Astrocyte of the hippocampus (primary cell): ENCODE results near the gene ATG16L2.
"Not testable (repeated sequence)": the region's sequence is repeated elsewhere in the genome, so short reads cannot be mapped to it uniquely, and the experiment has no call there.

Experiments used
- DNase-seq: peaks from one replicate; pipeline ENCODE4 v3.0.0; 2011; ENCODE audit warnings: low read depth, low spot score

ATG16L2 gene

GRCh38 chr11:72824811-72825505, 10.7 kb downstream of the ATG16L2 start:
- no peak for DNase-seq

DNA sequence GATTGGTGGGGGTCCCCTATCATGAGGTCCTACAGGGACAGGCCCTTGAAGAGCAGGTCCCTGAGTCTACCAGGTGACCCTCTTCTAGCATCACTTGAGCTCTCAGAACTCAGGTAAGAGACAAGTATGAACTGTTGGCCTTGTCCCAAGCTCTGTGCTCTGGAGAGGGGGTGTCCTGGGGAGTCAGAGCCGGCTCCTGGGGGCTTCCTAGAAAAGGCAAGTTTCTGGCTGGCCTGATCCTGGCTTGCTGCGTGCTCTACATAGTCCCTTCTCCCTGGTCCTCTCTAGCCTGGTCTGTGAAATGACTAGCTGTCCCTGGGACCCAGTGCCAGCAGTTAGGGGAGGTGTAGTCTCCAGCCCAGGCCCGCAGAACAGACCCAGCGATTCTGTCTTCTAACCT, 11.4 kb downstream of the ATG16L2 start:
- no peak for DNase-seq

- DNase-seq = no peak
Measured at GRCh38 chr11:72826191-72826941, 12.2 kb downstream of the ATG16L2 start.

DNA sequence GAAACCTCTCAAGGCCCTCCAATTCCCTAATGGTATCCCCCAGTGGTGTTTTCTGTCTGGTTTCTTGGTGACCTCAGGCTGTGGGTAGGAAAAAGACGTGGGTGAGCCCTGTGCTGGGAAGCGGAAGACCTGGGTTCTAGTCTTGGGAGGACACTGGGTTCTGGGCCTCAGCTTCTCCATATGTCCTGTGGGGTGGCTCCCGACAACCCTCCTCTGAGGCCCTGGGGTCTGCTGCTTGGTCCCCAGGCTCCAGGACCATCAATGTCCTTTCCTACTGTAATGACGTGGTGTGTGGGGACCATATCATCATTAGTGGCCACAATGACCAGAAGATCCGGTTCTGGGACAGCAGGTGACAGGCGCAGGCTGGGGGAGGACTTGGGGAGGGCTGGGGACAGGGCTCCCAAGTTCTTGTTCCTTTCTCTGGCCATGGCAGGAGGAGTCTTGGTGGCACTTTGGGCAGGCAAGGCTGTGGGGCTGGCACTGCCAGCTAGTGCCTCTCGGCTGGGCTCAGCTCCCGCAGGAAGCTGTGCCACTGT, 12.8 kb downstream of the ATG16L2 start:
- no peak for DNase-seq

- not testable (repeated sequence) for DNase-seq
Measured at GRCh38 chr11:72827656-72828055, 13.4 kb downstream of the ATG16L2 start.

DNA sequence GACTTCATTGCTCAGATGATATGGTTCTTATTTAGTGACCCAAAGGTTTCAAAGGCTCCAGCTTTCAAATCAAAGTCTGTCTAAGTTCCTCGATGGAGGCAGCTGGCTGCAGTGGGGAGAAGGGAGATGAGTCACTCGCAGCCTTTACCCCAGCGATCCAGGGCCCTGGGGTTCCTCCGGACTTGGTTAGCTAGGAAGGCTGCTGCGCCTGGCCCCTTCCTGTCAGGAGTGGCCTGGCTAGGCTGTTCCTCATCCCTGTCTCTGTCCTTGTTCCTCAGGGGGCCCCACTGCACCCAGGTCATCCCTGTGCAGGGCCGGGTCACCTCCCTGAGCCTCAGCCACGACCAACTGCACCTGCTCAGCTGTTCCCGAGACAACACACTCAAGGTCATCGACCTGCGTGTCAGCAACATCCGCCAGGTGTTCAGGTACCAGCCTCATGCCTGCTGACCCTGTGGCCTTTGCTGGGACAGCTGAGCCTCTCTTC, 13.9 kb downstream of the ATG16L2 start:
- peak; percentile 35 for DNase-seq

- no peak for DNase-seq
Measured at GRCh38 chr11:72828692-72829101, 14.5 kb downstream of the ATG16L2 start.

GRCh38 chr11:72829178-72829577, 15.0 kb downstream of the ATG16L2 start:
- DNase-seq = no peak

- no peak for DNase-seq
Measured at GRCh38 chr11:72829884-72830533, 15.8 kb downstream of the ATG16L2 start.

DNA sequence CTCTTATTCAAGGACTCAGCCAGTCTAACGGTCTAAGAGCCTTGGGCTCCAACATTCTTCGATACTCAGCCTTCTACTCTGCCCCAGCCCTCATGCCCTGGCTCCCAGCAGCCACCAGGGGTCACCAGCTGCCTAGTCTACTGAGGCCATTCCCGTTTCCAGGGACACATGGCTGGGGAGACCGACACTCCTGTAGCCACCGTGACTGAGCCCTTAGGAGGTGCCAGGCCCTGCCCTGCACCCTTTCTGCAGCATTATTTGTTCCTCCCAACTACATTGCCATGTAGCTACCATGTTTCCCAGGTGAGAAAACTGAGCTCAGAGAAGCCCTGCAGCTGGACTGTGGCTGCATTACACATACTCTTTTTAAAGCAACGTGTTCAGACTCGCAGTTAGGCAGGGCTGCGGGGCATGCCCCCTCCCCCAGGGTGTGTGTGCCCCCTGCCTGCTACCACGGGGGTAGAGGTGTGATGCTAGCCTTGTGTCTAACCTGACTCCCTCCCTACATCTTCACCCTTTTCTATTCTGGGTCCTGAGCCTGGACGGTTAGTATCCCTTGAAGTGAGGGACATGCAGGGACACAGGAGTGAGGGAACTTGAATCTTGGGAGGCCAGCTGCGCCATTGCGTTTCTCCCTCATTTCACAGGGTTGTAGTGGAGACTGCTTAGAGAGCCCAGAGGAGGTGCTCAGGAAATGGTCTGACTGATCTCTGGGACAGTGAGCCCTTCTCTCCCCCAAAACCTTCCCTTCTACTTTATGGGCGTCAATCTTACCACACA, 17.5 kb downstream of the ATG16L2 start:
- peak; percentile 91 for DNase-seq

GRCh38 chr11:72832301-72833082, 18.3 kb downstream of the ATG16L2 start:
- no peak for DNase-seq

GRCh38 chr11:72833083-72833733, 19.0 kb downstream of the ATG16L2 start:
- DNase-seq = no peak

DNA sequence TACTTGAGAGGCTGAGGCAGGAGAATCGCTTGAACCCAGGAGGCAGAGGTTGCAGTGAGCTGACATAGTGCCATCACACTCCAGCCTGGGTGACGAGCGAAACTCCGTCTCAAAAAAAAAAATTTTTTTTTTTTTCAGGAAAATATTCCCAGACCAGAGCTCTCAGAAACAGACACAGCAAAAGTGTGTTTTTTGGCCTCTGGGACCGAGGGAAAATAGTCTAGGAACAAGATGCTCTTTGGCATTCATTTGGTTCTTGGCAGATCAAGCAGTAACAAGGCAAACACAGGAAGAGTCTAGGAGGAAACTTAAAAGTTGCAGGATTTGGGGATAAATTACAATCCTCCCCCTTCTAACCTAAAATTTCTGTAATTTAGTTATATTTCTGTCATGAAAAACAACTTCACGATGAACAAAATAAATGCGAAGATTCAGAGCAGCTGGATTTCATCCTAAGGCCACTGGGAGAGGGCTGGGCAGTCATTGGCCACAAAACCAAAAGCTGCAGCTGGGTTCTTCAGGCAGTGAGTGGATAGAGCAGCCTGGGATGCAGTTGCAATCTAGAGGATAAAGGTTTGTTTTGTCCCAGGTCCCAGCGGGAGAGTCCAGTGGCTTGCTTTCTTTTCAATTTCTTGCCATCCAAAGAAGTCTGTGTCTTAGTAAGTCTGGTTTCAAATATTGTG, 19.7 kb downstream of the ATG16L2 start:
- no peak for DNase-seq

DNA sequence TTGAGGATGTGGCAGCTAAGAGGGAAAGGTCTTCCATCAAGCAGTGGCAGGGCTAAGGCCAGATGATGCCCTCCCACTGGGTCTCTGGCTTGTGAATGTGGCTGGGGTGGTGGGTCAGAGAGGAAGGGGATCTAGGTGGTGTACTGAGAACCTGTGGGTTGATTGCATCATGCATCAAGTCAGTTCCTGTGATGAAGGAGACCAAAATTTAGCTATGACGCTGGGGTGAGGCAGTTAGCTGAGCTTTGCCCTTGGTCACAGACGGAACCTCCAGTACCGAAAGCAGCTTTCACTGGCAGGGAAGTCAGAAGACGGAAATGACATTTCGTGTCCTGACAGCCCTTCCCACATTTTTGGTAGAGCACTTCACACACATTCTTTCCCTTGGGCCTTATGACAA, 20.7 kb downstream of the ATG16L2 start:
- DNase-seq = no peak

GRCh38 chr11:72836111-72836510, 21.9 kb downstream of the ATG16L2 start:
- DNase-seq = no peak

GRCh38 chr11:72838691-72839305, 24.6 kb downstream of the ATG16L2 start:
- no peak for DNase-seq

GRCh38 chr11:72840780-72841179, 26.6 kb downstream of the ATG16L2 start:
- peak; percentile 72 for DNase-seq

DNA sequence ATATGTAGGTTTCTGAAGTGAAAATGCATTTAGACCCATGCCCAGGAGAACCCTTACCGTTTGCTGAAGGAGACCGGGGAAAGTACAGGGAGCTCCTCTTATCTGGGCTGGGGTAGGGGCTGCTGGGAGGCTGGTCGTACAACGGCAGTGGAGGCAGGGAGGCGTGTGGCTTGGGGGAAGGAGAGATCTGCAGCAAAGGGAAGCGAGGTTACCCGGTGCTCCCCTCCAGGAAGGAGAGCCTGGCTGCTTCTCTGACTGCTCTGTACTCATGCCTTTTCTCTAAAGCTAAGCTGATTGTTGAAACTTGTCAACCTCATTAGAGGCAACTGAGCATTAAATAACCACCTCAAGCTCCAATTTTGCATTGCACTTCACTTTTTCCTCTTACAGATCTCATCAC, 27.2 kb downstream of the ATG16L2 start:
- no peak for DNase-seq

DNA sequence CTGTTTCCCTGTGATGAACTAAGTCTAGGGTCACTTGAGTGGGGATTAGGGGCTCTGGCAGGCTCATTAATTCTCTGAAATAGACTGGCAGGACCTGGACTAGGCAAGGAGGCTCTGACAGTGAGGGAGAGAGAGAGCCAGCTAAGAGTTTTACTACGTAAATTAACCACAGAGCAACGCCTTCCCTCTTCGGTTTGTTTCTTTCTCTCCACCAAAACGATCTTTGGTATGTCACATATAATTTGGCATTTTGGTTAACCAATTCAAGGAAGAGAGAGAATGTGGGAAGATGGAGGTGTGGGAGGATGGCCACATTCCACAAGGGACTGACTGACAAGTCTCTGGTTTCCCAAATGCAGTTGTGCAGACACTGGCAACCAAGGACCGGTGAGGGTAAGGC, 27.9 kb downstream of the ATG16L2 start:
- no peak for DNase-seq
